CD14-positive monocyte (primary cell): Measurements from ENCODE around the gene RBM10. TPM values are rescaled to one million over a fixed set of nuclear protein-coding genes. Genes with fewer than 3 reads are reported as not detected.

Source experiments
- DNase-seq, 3 donors: peaks; one replicate each; pipeline ENCODE4 v3.0.0-alpha.2; 2011 to 2022
- H2AFZ ChIP-seq: 2 replicates; pipeline ENCODE4 v1.6.0; 2012; ENCODE audit warnings: mild to moderate bottlenecking, low read depth, low read length, inconsistent platforms; ENCODE audit not compliant: insufficient read depth, poor library complexity, severe bottlenecking
- H3K27ac ChIP-seq, 2 donors: 1 replicate in 1 of 2; 2 replicates in 1 of 2; pipeline ENCODE4 v1.5.1; 2012 to 2013; ENCODE audit warnings: low read length in 2 of 2, control low read depth in 1 of 2, inconsistent platforms in 1 of 2, low read depth in 1 of 2, mild to moderate bottlenecking in 1 of 2
- H3K27me3 ChIP-seq, 2 donors: one replicate each; pipeline versions ENCODE4 v1.6.0 to v1.6.1; 2011 to 2013; ENCODE audit warnings: low read length in 2 of 2; ENCODE audit not compliant: control insufficient read depth in 2 of 2, insufficient read depth in 2 of 2
- H3K36me3 ChIP-seq, 2 donors: replicated peaks in 1 of 2; 1 replicate in 1 of 2; 2 replicates in 1 of 2; pipeline versions ENCODE4 v1.5.1 to v1.6.1; 2012 to 2013; ENCODE audit warnings: low read length in 2 of 2, control low read depth in 1 of 2, inconsistent platforms in 1 of 2, mild to moderate bottlenecking in 1 of 2; ENCODE audit not compliant: insufficient read depth in 2 of 2, control insufficient read depth in 1 of 2
- H3K4me1 ChIP-seq, 2 donors: 1 replicate in 1 of 2; 2 replicates in 1 of 2; pipeline versions ENCODE4 v1.5.1 to v1.6.1; 2012 to 2013; ENCODE audit warnings: low read length in 2 of 2, control low read depth in 1 of 2, inconsistent platforms in 1 of 2, mild to moderate bottlenecking in 1 of 2, moderate library complexity in 1 of 2; ENCODE audit not compliant: insufficient read depth in 2 of 2, control insufficient read depth in 1 of 2
- H3K4me2 ChIP-seq: replicated peaks from 2 replicates; pipeline ENCODE3; 2012; ENCODE audit warnings: low read length, moderate library complexity, mild to moderate bottlenecking; ENCODE audit not compliant: poor library complexity, severe bottlenecking; ENCODE audit errors: extremely low read depth
- H3K4me3 ChIP-seq, 3 experiments: fragments of 200-600 bp in 1 of 3; sonication (generic) in 1 of 3; replicated peaks in 1 of 3; 1 replicate in 2 of 3; 2 replicates in 1 of 3; pipeline ENCODE4 v1.5.1; 2011 to 2013; ENCODE audit warnings: low read length in 3 of 3, mild to moderate bottlenecking in 3 of 3, control low read depth in 2 of 3, low read depth in 2 of 3, inconsistent platforms in 1 of 3, moderate library complexity in 1 of 3
- H3K79me2 ChIP-seq: 2 replicates; pipeline ENCODE4 v1.6.0; 2012; ENCODE audit warnings: mild to moderate bottlenecking, control low read depth, inconsistent platforms, low read length, moderate library complexity; ENCODE audit not compliant: insufficient read depth
- H3K9ac ChIP-seq: 2 replicates; pipeline ENCODE4 v1.6.0; 2017; ENCODE audit warnings: low read length, mild to moderate bottlenecking; ENCODE audit not compliant: insufficient read depth, poor library complexity, severe bottlenecking
- H3K9me3 ChIP-seq, 2 donors: replicated peaks in 1 of 2; 1 replicate in 1 of 2; 2 replicates in 1 of 2; pipeline versions ENCODE4 v1.5.1 to v1.6.1; 2012 to 2013; ENCODE audit warnings: low read length in 2 of 2, control low read depth in 1 of 2; ENCODE audit not compliant: control insufficient read depth in 1 of 2, insufficient read depth in 1 of 2
- H4K20me1 ChIP-seq: 2 replicates; pipeline ENCODE4 v1.6.0; 2012; ENCODE audit warnings: mild to moderate bottlenecking, low read length, control low read depth, moderate library complexity; ENCODE audit not compliant: insufficient read depth
- H3K27ac Mint-ChIP-seq, 7 donors: one replicate each; pipeline ENCODE4 v1.8.0; 2020; ENCODE audit warnings: mild to moderate bottlenecking in 7 of 7, mixed read lengths in 7 of 7, moderate library complexity in 6 of 7, inconsistent platforms in 2 of 7
- H3K27me3 Mint-ChIP-seq, 3 donors: one replicate each; pipeline ENCODE4 v1.8.0; 2021 to 2022; ENCODE audit warnings: low read depth in 3 of 3, mild to moderate bottlenecking in 3 of 3, mixed read lengths in 3 of 3, moderate library complexity in 3 of 3, inconsistent platforms in 1 of 3
- H3K36me3 Mint-ChIP-seq, 2 donors: one replicate each; pipeline ENCODE4 v1.8.0; 2020; ENCODE audit warnings: mixed read lengths in 2 of 2, inconsistent platforms in 1 of 2, mild to moderate bottlenecking in 1 of 2
- H3K4me1 Mint-ChIP-seq: one replicate; pipeline ENCODE4 v1.8.0; 2020; ENCODE audit warnings: mild to moderate bottlenecking, mixed read lengths
- H3K4me3 Mint-ChIP-seq, 2 donors: one replicate each; pipeline ENCODE4 v1.8.0; 2020; ENCODE audit warnings: mild to moderate bottlenecking in 2 of 2, mixed read lengths in 2 of 2, moderate library complexity in 1 of 2
- H3K9me3 Mint-ChIP-seq, 7 donors: one replicate each; pipeline ENCODE4 v1.8.0; 2020 to 2022; ENCODE audit warnings: mixed read lengths in 7 of 7, mild to moderate bottlenecking in 6 of 7, moderate library complexity in 6 of 7, inconsistent platforms in 2 of 7
- CTCF ChIP-seq: fragments of 200-600 bp; IDR thresholded peaks from one replicate; pipeline ENCODE4 v1.8.0; 2022; ENCODE audit warnings: antibody characterized with exemption, mild to moderate bottlenecking
- WGBS: methylation state at CpG from one replicate; pipeline ENCODE4 v1.1.5; 2013; ENCODE audit warnings: missing lambda C conversion rate; ENCODE audit not compliant: insufficient coverage; 5-methylcytosine and 5-hydroxymethylcytosine counted together
- intact Hi-C, 2 donors: fragments of 100-400 bp; cut with micrococcal nuclease; formaldehyde crosslinking; loops; one replicate each; pipeline versions ENCODE4 v1.15.0 to v1.15.1; 2023
- polyA plus RNA-seq, 3 donors: library from polyadenylated mRNA; depleted of rRNA in 1 of 3; unstranded in 2 of 3; stranded (reverse) in 1 of 3; fragments of 300-500 nt in 2 of 3; fragments of >200 nt in 1 of 3; fragmentation: Illumina TruSeq in 2 of 3; gene quantifications; 1 replicate in 2 of 3; 2 replicates in 1 of 3; pipeline ENCODE4 v1.2.3, GENCODE V29; 2012 to 2021

Gene RBM10
- polyA plus RNA-seq, 3 donors, result 7.3 to 29.4 (median 14.0) TPM

GRCh38 chrX:47223476-47224250, 78.6 kb downstream of the RBM10 start:
- peaks cover 0 to 33% (median 0%) of the 10 kb centered on the region in 3 donors for H3K27me3 Mint-ChIP-seq
- TF ChIP-seq CTCF, result no peak
- intact Hi-C loops, result no loop called here
- WGBS, result 98% methylated on average over 6 of the region's 13 CpGs
- Histone ChIP-seq H3K9me3 (no peaks in the 10 kb centered on the region), H3K36me3 (peaks cover 43 to 64% of the 10 kb centered on the region in 2 donors), H3K79me2 (peaks cover 36% of the 10 kb centered on the region), H4K20me1 (peaks cover 53% of the 10 kb centered on the region), H2AFZ (no peak overlapping the region), H3K4me3 (no peak overlapping the region), H3K27me3 (no peaks in the 10 kb centered on the region), H3K4me2 (no peak overlapping the region), H3K27ac (no peak overlapping the region), H3K4me1 (peaks cover 18 to 26% of the 10 kb centered on the region in 2 donors), H3K9ac (no peak overlapping the region)
- peaks cover 0 to 10% (median 0%) of the 10 kb centered on the region in 7 donors for H3K9me3 Mint-ChIP-seq
- H3K36me3 Mint-ChIP-seq, result peaks cover 48 to 65% of the 10 kb centered on the region in 2 donors
- H3K27ac Mint-ChIP-seq, result peak overlapping the region in 2 of 7 donors; percentile 15 to 27
- H3K4me1 Mint-ChIP-seq, result peaks cover 29% of the 10 kb centered on the region
- no peak for DNase-seq
- H3K4me3 Mint-ChIP-seq, result no peak overlapping the region

- no peak for TF ChIP-seq CTCF
- Mint-ChIP-seq H3K4me3 (no peak overlapping the region), H3K9me3 (peaks cover 0 to 10% (median 0%) of the 10 kb centered on the region in 7 donors), H3K27me3 (peaks cover 0 to 36% (median 0%) of the 10 kb centered on the region in 3 donors), H3K27ac (peak overlapping the region in 1 of 7 donors; percentile 22), H3K36me3 (peaks cover 51 to 72% of the 10 kb centered on the region in 2 donors), H3K4me1 (peaks cover 27% of the 10 kb centered on the region)
- Histone ChIP-seq H3K36me3 (peaks cover 46 to 68% of the 10 kb centered on the region in 2 donors), H3K79me2 (peaks cover 29% of the 10 kb centered on the region), H3K9ac (no peak overlapping the region), H4K20me1 (peaks cover 50% of the 10 kb centered on the region), H2AFZ (no peak overlapping the region), H3K27me3 (no peaks in the 10 kb centered on the region), H3K4me3 (no peak overlapping the region), H3K27ac (no peak overlapping the region), H3K4me2 (no peak overlapping the region), H3K9me3 (no peaks in the 10 kb centered on the region), H3K4me1 (peaks cover 17 to 20% of the 10 kb centered on the region in 2 donors)
- no CpG with 5 or more reads among the region's 17 CpGs for WGBS
- DNase-seq, result no peak
- intact Hi-C loops, result no loop called here
These were observed 79.4 kb downstream of the RBM10 start for GRCh38 chrX:47224266-47224895.
